Stimulated activated memory B cell treated with anti-CD40 and anti-IgM and Interleukin-4, amounts not matched to agents 10 μg/mL and 1 μg/mL and 100 μg/mL, for 72 hours (primary cell): ENCODE results near the gene ZNF334.

Experiments used
- ATAC-seq: fragments of 150-1000 bp; cut with Tn5 transposase; 2 replicates; pipeline ENCODE4 v1.10.0; 2021
- H3K27ac Mint-ChIP-seq: one replicate; pipeline ENCODE4 v1.8.0; 2022; ENCODE audit warnings: mild to moderate bottlenecking, mixed read lengths
- H3K27me3 Mint-ChIP-seq: one replicate; pipeline ENCODE4 v1.8.0; 2022; ENCODE audit warnings: mixed read lengths
- H3K36me3 Mint-ChIP-seq: one replicate; pipeline ENCODE4 v1.8.0; 2022; ENCODE audit warnings: mixed read lengths
- H3K4me1 Mint-ChIP-seq: one replicate; pipeline ENCODE4 v1.8.0; 2022; ENCODE audit warnings: mixed read lengths
- H3K4me3 Mint-ChIP-seq: one replicate; pipeline ENCODE4 v1.8.0; 2022; ENCODE audit warnings: mild to moderate bottlenecking, moderate library complexity, mixed read lengths
- H3K9me3 Mint-ChIP-seq: one replicate; pipeline ENCODE4 v1.8.0; 2022; ENCODE audit warnings: mixed read lengths

Gene ZNF334

GRCh38 chr20:46520976-46521579 is 7.7 kb upstream of the ZNF334 start:
- Mint-ChIP-seq H3K27ac (no peak overlapping the region), H3K27me3 (peaks cover 20% of the 10 kb centered on the region), H3K36me3 (no peaks in the 10 kb centered on the region), H3K9me3 (no peaks in the 10 kb centered on the region), H3K4me3 (no peak overlapping the region), H3K4me1 (no peaks in the 10 kb centered on the region)
- ATAC-seq, result peak; percentile 78

GRCh38 chr20:46520540-46520939 is 7.2 kb upstream of the ZNF334 start:
- H3K27me3 Mint-ChIP-seq, result peaks cover 18% of the 10 kb centered on the region
- no peaks in the 10 kb centered on the region for H3K9me3 Mint-ChIP-seq
- no peak overlapping the region for H3K27ac Mint-ChIP-seq
- H3K4me3 Mint-ChIP-seq, result no peak overlapping the region
- H3K36me3 Mint-ChIP-seq, result no peaks in the 10 kb centered on the region
- H3K4me1 Mint-ChIP-seq, result no peaks in the 10 kb centered on the region
- ATAC-seq, result no peak

GRCh38 chr20:46519471-46520068 is 6.2 kb upstream of the ZNF334 start:
- Mint-ChIP-seq H3K4me3 (no peak overlapping the region), H3K9me3 (no peaks in the 10 kb centered on the region), H3K36me3 (no peaks in the 10 kb centered on the region), H3K4me1 (no peaks in the 10 kb centered on the region), H3K27me3 (peaks cover 18% of the 10 kb centered on the region), H3K27ac (no peak overlapping the region)
- no peak for ATAC-seq

- H3K9me3 Mint-ChIP-seq, result no peaks in the 10 kb centered on the region
- ATAC-seq, result no peak
- H3K27me3 Mint-ChIP-seq, result peaks cover 58% of the 10 kb centered on the region
- no peak overlapping the region for H3K27ac Mint-ChIP-seq
- no peaks in the 10 kb centered on the region for H3K4me1 Mint-ChIP-seq
- H3K36me3 Mint-ChIP-seq, result no peaks in the 10 kb centered on the region
- no peak overlapping the region for H3K4me3 Mint-ChIP-seq
These were observed 3.8 kb downstream of the ZNF334 start for GRCh38 chr20:46509523-46509922.

- H3K4me3 Mint-ChIP-seq, result no peak overlapping the region
- peaks cover 8% of the 10 kb centered on the region for H3K9me3 Mint-ChIP-seq
- H3K27me3 Mint-ChIP-seq, result peaks cover 58% of the 10 kb centered on the region
- H3K27ac Mint-ChIP-seq, result no peak overlapping the region
- H3K4me1 Mint-ChIP-seq, result no peaks in the 10 kb centered on the region
- peaks cover 8% of the 10 kb centered on the region for H3K36me3 Mint-ChIP-seq
- ATAC-seq, result no peak
These were observed 5.5 kb downstream of the ZNF334 start for GRCh38 chr20:46507760-46508407.

- Mint-ChIP-seq H3K4me3 (no peak overlapping the region), H3K36me3 (peaks cover 18% of the 10 kb centered on the region), H3K27me3 (peaks cover 47% of the 10 kb centered on the region), H3K4me1 (no peaks in the 10 kb centered on the region), H3K27ac (no peak overlapping the region), H3K9me3 (peaks cover 23% of the 10 kb centered on the region)
- no peak for ATAC-seq
These were observed 7.9 kb downstream of the ZNF334 start for GRCh38 chr20:46505506-46505905.

GRCh38 chr20:46501961-46502360 is 11.4 kb downstream of the ZNF334 start:
- ATAC-seq, result no peak
- peaks cover 30% of the 10 kb centered on the region for H3K27me3 Mint-ChIP-seq
- no peaks in the 10 kb centered on the region for H3K4me1 Mint-ChIP-seq
- H3K9me3 Mint-ChIP-seq, result peaks cover 23% of the 10 kb centered on the region
- peaks cover 18% of the 10 kb centered on the region for H3K36me3 Mint-ChIP-seq
- H3K27ac Mint-ChIP-seq, result no peak overlapping the region
- no peak overlapping the region for H3K4me3 Mint-ChIP-seq

- Mint-ChIP-seq H3K4me3 (no peak overlapping the region), H3K27ac (no peak overlapping the region), H3K4me1 (no peaks in the 10 kb centered on the region), H3K36me3 (peaks cover 18% of the 10 kb centered on the region), H3K27me3 (peaks cover 30% of the 10 kb centered on the region), H3K9me3 (peaks cover 23% of the 10 kb centered on the region)
- ATAC-seq, result no peak
These were observed 11.9 kb downstream of the ZNF334 start for GRCh38 chr20:46501337-46501942.

GRCh38 chr20:46494077-46494476 is 19.3 kb downstream of the ZNF334 start:
- ATAC-seq, result no peak
- H3K4me3 Mint-ChIP-seq, result no peak overlapping the region
- H3K27ac Mint-ChIP-seq, result no peak overlapping the region
- H3K4me1 Mint-ChIP-seq, result no peaks in the 10 kb centered on the region
- no peaks in the 10 kb centered on the region for H3K9me3 Mint-ChIP-seq
- no peaks in the 10 kb centered on the region for H3K36me3 Mint-ChIP-seq
- H3K27me3 Mint-ChIP-seq, result peaks cover 68% of the 10 kb centered on the region

GRCh38 chr20:46491354-46491753 is 22.0 kb downstream of the ZNF334 start:
- Mint-ChIP-seq H3K4me1 (no peaks in the 10 kb centered on the region), H3K27me3 (peaks cover 73% of the 10 kb centered on the region)

GRCh38 chr20:46488451-46488850 is 24.9 kb downstream of the ZNF334 start:
- Mint-ChIP-seq H3K27me3 (peaks cover 87% of the 10 kb centered on the region), H3K36me3 (no peaks in the 10 kb centered on the region), H3K4me1 (peaks cover 6% of the 10 kb centered on the region), H3K4me3 (no peak overlapping the region), H3K9me3 (no peaks in the 10 kb centered on the region), H3K27ac (no peak overlapping the region)
- no peak for ATAC-seq

More at GRCh38 chr20:46491354-46491753, 22.0 kb downstream of the ZNF334 start:
- Mint-ChIP-seq H3K9me3 (no peaks in the 10 kb centered on the region), H3K4me3 (no peak overlapping the region), H3K36me3 (no peaks in the 10 kb centered on the region), H3K27ac (no peak overlapping the region)
- ATAC-seq, result no peak

- H3K27me3 Mint-ChIP-seq, result peaks cover 79% of the 10 kb centered on the region
- H3K4me1 Mint-ChIP-seq, result peaks cover 6% of the 10 kb centered on the region
- H3K4me3 Mint-ChIP-seq, result no peak overlapping the region
These were observed 25.7 kb downstream of the ZNF334 start for GRCh38 chr20:46487628-46488027.

GRCh38 chr20:46485431-46485830 is 27.9 kb downstream of the ZNF334 start:
- Mint-ChIP-seq H3K27ac (no peak overlapping the region), H3K4me1 (peaks cover 6% of the 10 kb centered on the region), H3K4me3 (no peak overlapping the region), H3K27me3 (peaks cover 74% of the 10 kb centered on the region), H3K9me3 (no peaks in the 10 kb centered on the region), H3K36me3 (no peaks in the 10 kb centered on the region)
- no peak for ATAC-seq

More at GRCh38 chr20:46487628-46488027, 25.7 kb downstream of the ZNF334 start:
- H3K36me3 Mint-ChIP-seq, result no peaks in the 10 kb centered on the region
- no peak overlapping the region for H3K27ac Mint-ChIP-seq
- H3K9me3 Mint-ChIP-seq, result no peaks in the 10 kb centered on the region
- ATAC-seq, result no peak

GRCh38 chr20:46484954-46485353 is 28.4 kb downstream of the ZNF334 start:
- H3K36me3 Mint-ChIP-seq, result no peaks in the 10 kb centered on the region
- H3K4me1 Mint-ChIP-seq, result peaks cover 6% of the 10 kb centered on the region
- H3K27ac Mint-ChIP-seq, result no peak overlapping the region
- no peak for ATAC-seq
- H3K9me3 Mint-ChIP-seq, result no peaks in the 10 kb centered on the region
- H3K4me3 Mint-ChIP-seq, result no peak overlapping the region
- peaks cover 77% of the 10 kb centered on the region for H3K27me3 Mint-ChIP-seq

GRCh38 chr20:46483879-46484278 is 29.5 kb downstream of the ZNF334 start:
- H3K36me3 Mint-ChIP-seq, result no peaks in the 10 kb centered on the region
- no peak for ATAC-seq
- no peak overlapping the region for H3K27ac Mint-ChIP-seq
- H3K4me3 Mint-ChIP-seq, result no peak overlapping the region
- peaks cover 6% of the 10 kb centered on the region for H3K4me1 Mint-ChIP-seq
- H3K27me3 Mint-ChIP-seq, result peaks cover 75% of the 10 kb centered on the region
- H3K9me3 Mint-ChIP-seq, result no peaks in the 10 kb centered on the region
